Activated CD8-positive, alpha-beta T cell treated with anti-CD3 and anti-CD28 coated beads for 36 hours (primary cell): ENCODE measurements around the gene BRAF. TPM values are rescaled to one million over a fixed set of nuclear protein-coding genes. Genes with fewer than 3 reads are reported as not detected.

ENCODE experiments used
- ATAC-seq: fragments of 200-7000 bp; cut with Tn5 transposase; one replicate; pipeline ENCODE4 v1.10.0; 2021; ENCODE audit warnings: mild to moderate bottlenecking, moderate library complexity
- CTCF ChIA-PET: fragments of 350-600 bp; sonication (Branson Sonifier 250); formaldehyde crosslinking; loops from one replicate; lab custom pipeline; 2021; ENCODE audit warnings: antibody characterized with exemption; lab: Charles Lee
- POLR2A ChIA-PET: fragments of 350-600 bp; sonication (Branson Sonifier 250); formaldehyde crosslinking; loops from one replicate; lab custom pipeline; 2021; ENCODE audit warnings: antibody characterized with exemption; lab: Charles Lee
- DNase-seq: peaks from one replicate; pipeline ENCODE4 v3.0.0-alpha.2; 2020
- H3K27ac Mint-ChIP-seq: one replicate; pipeline ENCODE4 v1.8.0; 2021; ENCODE audit warnings: mild to moderate bottlenecking, mixed read lengths
- H3K27me3 Mint-ChIP-seq: one replicate; pipeline ENCODE4 v1.8.0; 2021; ENCODE audit warnings: mixed read lengths
- H3K36me3 Mint-ChIP-seq: one replicate; pipeline ENCODE4 v1.8.0; 2021; ENCODE audit warnings: low read depth, mixed read lengths
- H3K4me1 Mint-ChIP-seq: one replicate; pipeline ENCODE4 v1.8.0; 2021; ENCODE audit warnings: low read depth, mixed read lengths
- H3K4me3 Mint-ChIP-seq: one replicate; pipeline ENCODE4 v1.8.0; 2021; ENCODE audit warnings: mild to moderate bottlenecking, moderate library complexity, mixed read lengths
- H3K9me3 Mint-ChIP-seq: one replicate; pipeline ENCODE4 v1.8.0; 2021; ENCODE audit warnings: mixed read lengths
- intact Hi-C: fragments of 100-400 bp; cut with micrococcal nuclease; formaldehyde crosslinking; loops from one replicate; pipeline ENCODE4 v1.10.0; 2022
- total RNA-seq, 2 experiments: library from RNA; stranded (reverse); gene quantifications; one replicate each; pipeline ENCODE4 v1.2.3, GENCODE V29; 2021
- TF ChIP-seq, protein P1 (sequence below): fragments of 200-600 bp; IDR thresholded peaks from one replicate; pipeline ENCODE4 v1.8.0; 2022; ENCODE audit warnings: antibody characterized with exemption, mild to moderate bottlenecking

BRAF gene
- total RNA-seq, 2 experiments from 2014 or later = 30.0 to 30.6 TPM

DNA sequence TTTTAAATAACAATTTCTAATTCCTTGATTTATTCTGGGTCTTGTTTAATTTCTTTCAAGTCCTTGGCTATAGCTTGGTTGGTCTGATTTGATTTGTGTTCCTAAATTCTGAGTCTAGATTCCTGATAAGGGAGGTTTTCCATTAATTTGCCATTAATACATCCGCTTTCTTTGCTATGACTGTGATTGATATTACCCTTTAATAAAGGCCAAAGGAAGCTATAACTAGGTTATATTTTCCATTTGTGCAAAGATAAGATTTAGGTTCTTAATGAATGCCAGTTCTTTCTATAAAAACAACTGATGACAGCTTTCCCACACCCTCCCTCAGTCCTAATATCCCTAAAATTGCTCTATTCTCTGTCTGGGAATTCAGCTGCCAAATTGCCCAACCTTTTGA is 200.0 kb downstream of the BRAF start:
- ATAC-seq = no peak
- no peaks in the 10 kb centered on the region for H3K27me3 Mint-ChIP-seq
- no peak overlapping the region for H3K4me3 Mint-ChIP-seq
- ChIA-PET POLR2A (no interaction called here), CTCF (interaction anchor here (2.4 kb wide), 1 partner anchor 27 kb away, joined by 6 read pairs; no protein-coding TSS in a partner anchor)
- TF ChIP-seq, protein P1, sequence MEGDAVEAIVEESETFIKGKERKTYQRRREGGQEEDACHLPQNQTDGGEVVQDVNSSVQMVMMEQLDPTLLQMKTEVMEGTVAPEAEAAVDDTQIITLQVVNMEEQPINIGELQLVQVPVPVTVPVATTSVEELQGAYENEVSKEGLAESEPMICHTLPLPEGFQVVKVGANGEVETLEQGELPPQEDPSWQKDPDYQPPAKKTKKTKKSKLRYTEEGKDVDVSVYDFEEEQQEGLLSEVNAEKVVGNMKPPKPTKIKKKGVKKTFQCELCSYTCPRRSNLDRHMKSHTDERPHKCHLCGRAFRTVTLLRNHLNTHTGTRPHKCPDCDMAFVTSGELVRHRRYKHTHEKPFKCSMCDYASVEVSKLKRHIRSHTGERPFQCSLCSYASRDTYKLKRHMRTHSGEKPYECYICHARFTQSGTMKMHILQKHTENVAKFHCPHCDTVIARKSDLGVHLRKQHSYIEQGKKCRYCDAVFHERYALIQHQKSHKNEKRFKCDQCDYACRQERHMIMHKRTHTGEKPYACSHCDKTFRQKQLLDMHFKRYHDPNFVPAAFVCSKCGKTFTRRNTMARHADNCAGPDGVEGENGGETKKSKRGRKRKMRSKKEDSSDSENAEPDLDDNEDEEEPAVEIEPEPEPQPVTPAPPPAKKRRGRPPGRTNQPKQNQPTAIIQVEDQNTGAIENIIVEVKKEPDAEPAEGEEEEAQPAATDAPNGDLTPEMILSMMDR = no peak
- intact Hi-C loops = no loop called here
- no peaks in the 10 kb centered on the region for H3K36me3 Mint-ChIP-seq
- peaks cover 37% of the 10 kb centered on the region for H3K4me1 Mint-ChIP-seq
- DNase-seq = no peak
- H3K9me3 Mint-ChIP-seq = no peaks in the 10 kb centered on the region
- H3K27ac Mint-ChIP-seq = no peak overlapping the region

DNA sequence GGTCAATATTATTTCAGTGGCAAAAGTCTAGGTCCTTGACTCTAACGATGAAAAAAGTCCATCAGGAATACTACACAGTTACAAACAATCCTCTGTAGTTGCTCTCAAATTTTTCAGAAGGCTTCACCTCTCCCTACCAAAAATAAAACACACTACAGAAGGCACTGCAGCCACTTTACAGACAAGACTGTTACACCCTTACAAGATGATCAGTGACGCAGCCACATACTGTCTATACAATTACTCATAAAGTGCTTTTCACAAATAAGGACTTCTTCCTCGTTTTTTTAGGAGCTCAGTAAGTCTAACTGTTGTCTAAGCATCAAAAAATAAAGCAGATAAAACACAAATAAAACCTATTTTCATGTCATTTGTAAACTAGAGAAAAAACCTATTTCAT is 201.2 kb downstream of the BRAF start:
- Mint-ChIP-seq H3K4me1 (peaks cover 44% of the 10 kb centered on the region), H3K27ac (peak overlapping the region; percentile 69), H3K9me3 (no peaks in the 10 kb centered on the region), H3K4me3 (no peak overlapping the region), H3K27me3 (no peaks in the 10 kb centered on the region), H3K36me3 (no peaks in the 10 kb centered on the region)
- CTCF ChIA-PET = interaction anchor here (0.8 to 2.4 kb wide), 8 partner anchors 9 to 345 kb away, joined by 3 to 6 read pairs (median 3); no protein-coding TSS in a partner anchor
- intact Hi-C loops = no loop called here
- POLR2A ChIA-PET = interaction anchor here (0.7 to 0.9 kb wide), 2 partner anchors 201 to 205 kb away, joined by 3 read pairs; partner anchors contain the start of gene BRAF
- DNase-seq (no peak), ATAC-seq (peak; percentile 42)
- TF ChIP-seq, protein P1 = no peak

DNA sequence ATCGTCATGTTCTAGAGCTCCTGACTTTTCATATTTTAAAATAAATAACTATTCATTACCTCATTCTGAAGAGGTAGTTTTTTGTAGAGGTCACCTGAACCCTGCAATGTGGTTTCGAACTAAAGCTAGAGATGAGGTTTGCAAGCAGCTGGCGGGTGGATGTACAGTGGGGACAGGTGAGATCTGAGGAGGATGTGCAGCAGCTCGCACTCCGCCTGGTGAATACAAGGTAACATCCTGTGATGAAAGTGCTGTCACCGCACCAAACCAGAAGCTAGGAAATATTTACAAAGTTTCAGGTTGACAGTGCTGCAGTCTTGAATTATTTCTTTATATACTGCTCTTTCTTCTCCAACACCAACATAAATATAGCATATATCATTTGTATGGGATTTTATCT is 201.7 kb downstream of the BRAF start:
- H3K27ac Mint-ChIP-seq = peak overlapping the region; percentile 58
- peaks cover 44% of the 10 kb centered on the region for H3K4me1 Mint-ChIP-seq

DNA sequence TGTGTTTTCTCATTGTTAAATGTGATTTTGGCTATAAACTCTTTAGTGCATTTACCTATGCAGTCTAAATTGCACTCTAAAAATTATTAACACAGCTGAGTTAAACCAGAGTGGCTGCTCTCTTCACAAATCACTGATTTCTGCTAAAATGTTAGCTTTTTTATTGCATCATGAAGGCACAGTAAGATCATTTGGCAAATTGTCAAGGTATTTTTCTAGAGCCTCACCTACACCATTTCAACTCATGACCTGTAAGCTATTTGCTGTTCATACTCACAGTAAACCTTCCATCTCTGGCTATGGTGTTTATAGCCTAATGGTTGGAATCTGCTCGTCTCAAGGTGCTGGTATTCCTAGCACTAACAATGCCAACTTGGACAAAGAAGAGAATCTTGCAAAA is 202.5 kb downstream of the BRAF start:
- TF ChIP-seq, protein P1 = no peak
- H3K4me1 Mint-ChIP-seq = peaks cover 44% of the 10 kb centered on the region
- ChIA-PET CTCF (interaction anchor here (0.6 to 2.4 kb wide), 7 partner anchors 16 to 225 kb away, joined by 3 to 6 read pairs (median 3); no protein-coding TSS in a partner anchor), POLR2A (no interaction called here)
- H3K36me3 Mint-ChIP-seq = no peaks in the 10 kb centered on the region
- H3K27ac Mint-ChIP-seq = peak overlapping the region; percentile 34
- ATAC-seq (no peak), DNase-seq (no peak)
- intact Hi-C loops = no loop called here
- H3K27me3 Mint-ChIP-seq = no peaks in the 10 kb centered on the region
- H3K9me3 Mint-ChIP-seq = no peaks in the 10 kb centered on the region
- H3K4me3 Mint-ChIP-seq = no peak overlapping the region

More for the DNA sequence above, 201.7 kb downstream of the BRAF start:
- TF ChIP-seq, protein P1 = no peak
- H3K4me3 Mint-ChIP-seq = no peak overlapping the region
- DNase-seq = peak; percentile 78
- ATAC-seq = peak; percentile 93
- intact Hi-C loops = no loop called here
- no peaks in the 10 kb centered on the region for H3K36me3 Mint-ChIP-seq
- no peaks in the 10 kb centered on the region for H3K9me3 Mint-ChIP-seq
- no peaks in the 10 kb centered on the region for H3K27me3 Mint-ChIP-seq
- POLR2A ChIA-PET = interaction anchor here (0.9 kb wide), 1 partner anchor 202 kb away, joined by 3 read pairs; the partner anchor contains the start of gene BRAF
- CTCF ChIA-PET = interaction anchor here (0.7 to 2.4 kb wide), 8 partner anchors 15 to 345 kb away, joined by 3 to 6 read pairs (median 3); no protein-coding TSS in a partner anchor

DNA sequence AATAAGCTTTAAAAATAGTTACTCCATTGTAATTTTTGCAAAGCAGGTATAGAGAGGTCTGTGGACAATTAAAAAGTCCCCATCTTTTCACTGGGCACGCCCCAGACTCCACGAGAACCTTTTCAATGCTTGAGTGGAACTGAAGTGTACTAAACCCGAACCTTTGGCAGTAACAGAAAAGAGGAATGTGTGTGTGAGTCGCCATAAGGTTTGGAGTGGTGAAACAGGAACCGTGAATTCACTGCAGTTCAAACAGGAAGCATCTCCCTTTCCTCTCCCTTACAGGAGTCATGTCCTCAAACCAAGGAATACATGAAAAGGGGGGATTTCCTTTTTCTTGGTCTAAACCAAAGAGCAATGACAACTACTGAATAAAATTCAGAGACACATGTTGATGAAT is 205.0 kb downstream of the BRAF start:
- DNase-seq = no peak
- Mint-ChIP-seq H3K27ac (no peak overlapping the region), H3K4me3 (no peak overlapping the region), H3K27me3 (no peaks in the 10 kb centered on the region), H3K9me3 (no peaks in the 10 kb centered on the region), H3K4me1 (peaks cover 32% of the 10 kb centered on the region), H3K36me3 (no peaks in the 10 kb centered on the region)
- ATAC-seq = no peak
- ChIA-PET POLR2A (no interaction called here), CTCF (interaction anchor here (0.7 to 1.2 kb wide), 3 partner anchors 18 to 935 kb away, joined by 3 read pairs; no protein-coding TSS in a partner anchor)
- intact Hi-C loops = no loop called here
- TF ChIP-seq, protein P1 = no peak
